Stimulated activated memory B cell treated with anti-CD40 and anti-IgM and Interleukin-4, amounts not matched to agents 10 μg/mL and 1 μg/mL and 100 μg/mL, for 72 hours (primary cell): ENCODE results near the gene COL1A2.
A peak's percentile ranks its signal among the peaks of the same experiment; 100 is the strongest.

ENCODE experiments used
- ATAC-seq: fragments of 150-1000 bp; cut with Tn5 transposase; 2 replicates; pipeline ENCODE4 v1.10.0; 2021
- H3K27ac Mint-ChIP-seq: one replicate; pipeline ENCODE4 v1.8.0; 2022; ENCODE audit warnings: mild to moderate bottlenecking, mixed read lengths
- H3K27me3 Mint-ChIP-seq: one replicate; pipeline ENCODE4 v1.8.0; 2022; ENCODE audit warnings: mixed read lengths
- H3K36me3 Mint-ChIP-seq: one replicate; pipeline ENCODE4 v1.8.0; 2022; ENCODE audit warnings: mixed read lengths
- H3K4me1 Mint-ChIP-seq: one replicate; pipeline ENCODE4 v1.8.0; 2022; ENCODE audit warnings: mixed read lengths
- H3K4me3 Mint-ChIP-seq: one replicate; pipeline ENCODE4 v1.8.0; 2022; ENCODE audit warnings: mild to moderate bottlenecking, moderate library complexity, mixed read lengths
- H3K9me3 Mint-ChIP-seq: one replicate; pipeline ENCODE4 v1.8.0; 2022; ENCODE audit warnings: mixed read lengths

COL1A2 gene

DNA sequence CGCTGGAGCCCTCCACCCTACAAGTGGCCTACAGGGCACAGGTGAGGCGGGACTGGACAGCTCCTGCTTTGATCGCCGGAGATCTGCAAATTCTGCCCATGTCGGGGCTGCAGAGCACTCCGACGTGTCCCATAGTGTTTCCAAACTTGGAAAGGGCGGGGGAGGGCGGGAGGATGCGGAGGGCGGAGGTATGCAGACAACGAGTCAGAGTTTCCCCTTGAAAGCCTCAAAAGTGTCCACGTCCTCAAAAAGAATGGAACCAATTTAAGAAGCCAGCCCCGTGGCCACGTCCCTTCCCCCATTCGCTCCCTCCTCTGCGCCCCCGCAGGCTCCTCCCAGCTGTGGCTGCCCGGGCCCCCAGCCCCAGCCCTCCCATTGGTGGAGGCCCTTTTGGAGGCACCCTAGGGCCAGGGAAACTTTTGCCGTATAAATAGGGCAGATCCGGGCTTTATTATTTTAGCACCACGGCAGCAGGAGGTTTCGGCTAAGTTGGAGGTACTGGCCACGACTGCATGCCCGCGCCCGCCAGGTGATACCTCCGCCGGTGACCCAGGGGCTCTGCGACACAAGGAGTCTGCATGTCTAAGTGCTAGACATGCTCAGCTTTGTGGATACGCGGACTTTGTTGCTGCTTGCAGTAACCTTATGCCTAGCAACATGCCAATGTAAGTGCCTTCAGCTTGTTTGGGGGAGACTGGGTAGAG lies at the start of gene COL1A2:
Gene COL1A2 (plus strand): TSS at position 459 of the 704 bp plus-strand sequence. CDS start 137 bp downstream, at position 596.
- no peaks in the 10 kb centered on the region for H3K9me3 Mint-ChIP-seq
- H3K36me3 Mint-ChIP-seq: no peaks in the 10 kb centered on the region
- peaks cover 19% of the 10 kb centered on the region for H3K4me1 Mint-ChIP-seq
- H3K27me3 Mint-ChIP-seq: no peaks in the 10 kb centered on the region
- H3K4me3 Mint-ChIP-seq: peak within 1 kb of the TSS; percentile 73
- ATAC-seq: peak; percentile 60
- H3K27ac Mint-ChIP-seq: peak within 1 kb of the TSS; percentile 20

DNA sequence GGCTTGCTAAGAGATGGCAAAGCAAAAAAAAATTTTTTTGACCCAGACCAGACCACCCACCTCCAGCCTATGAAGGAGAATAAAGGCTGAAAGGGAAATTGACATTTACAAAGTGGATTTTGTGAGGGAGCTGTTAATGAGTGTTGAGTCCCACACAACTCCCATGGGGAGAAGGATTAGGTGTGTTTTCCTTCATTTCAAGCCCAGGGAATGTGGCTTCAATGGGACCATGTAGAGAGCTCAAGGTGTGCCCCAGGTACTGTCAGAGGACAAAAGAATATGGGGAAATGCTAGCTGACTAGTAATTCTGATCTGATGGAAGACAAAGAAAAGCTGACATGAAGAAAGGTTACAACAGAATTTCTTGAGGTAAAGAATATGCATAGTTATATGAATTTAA lies 48.8 kb upstream of the COL1A2 start:
- no peaks in the 10 kb centered on the region for H3K36me3 Mint-ChIP-seq
- peaks cover 2% of the 10 kb centered on the region for H3K4me1 Mint-ChIP-seq
- ATAC-seq: no peak
- no peak overlapping the region for H3K27ac Mint-ChIP-seq
- H3K9me3 Mint-ChIP-seq: no peaks in the 10 kb centered on the region
- H3K4me3 Mint-ChIP-seq: no peak overlapping the region
- H3K27me3 Mint-ChIP-seq: peaks cover 21% of the 10 kb centered on the region

DNA sequence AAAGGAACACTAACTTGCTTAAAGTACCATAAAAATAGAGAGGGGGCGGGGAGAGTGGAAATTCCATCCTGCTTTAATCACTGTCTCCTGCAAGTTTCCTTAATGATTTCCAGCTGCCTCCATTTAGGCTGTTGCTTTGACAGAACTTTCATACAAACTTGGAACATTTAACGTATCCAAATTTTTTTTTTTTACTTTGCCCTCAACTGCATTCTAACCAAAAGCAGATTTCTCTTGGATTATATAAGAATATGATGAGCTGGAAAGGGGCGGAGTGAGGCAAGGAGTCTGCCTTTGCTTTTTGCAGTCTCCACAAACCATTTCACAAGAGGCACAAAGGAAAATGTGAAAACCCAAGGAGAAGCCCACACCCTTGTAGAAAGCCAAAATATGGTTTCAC lies 46.6 kb upstream of the COL1A2 start:
- peaks cover 24% of the 10 kb centered on the region for H3K4me1 Mint-ChIP-seq
- H3K27ac Mint-ChIP-seq: no peak overlapping the region
- peaks cover 19% of the 10 kb centered on the region for H3K27me3 Mint-ChIP-seq
- ATAC-seq: no peak
- no peaks in the 10 kb centered on the region for H3K36me3 Mint-ChIP-seq
- no peaks in the 10 kb centered on the region for H3K9me3 Mint-ChIP-seq
- no peak overlapping the region for H3K4me3 Mint-ChIP-seq

DNA sequence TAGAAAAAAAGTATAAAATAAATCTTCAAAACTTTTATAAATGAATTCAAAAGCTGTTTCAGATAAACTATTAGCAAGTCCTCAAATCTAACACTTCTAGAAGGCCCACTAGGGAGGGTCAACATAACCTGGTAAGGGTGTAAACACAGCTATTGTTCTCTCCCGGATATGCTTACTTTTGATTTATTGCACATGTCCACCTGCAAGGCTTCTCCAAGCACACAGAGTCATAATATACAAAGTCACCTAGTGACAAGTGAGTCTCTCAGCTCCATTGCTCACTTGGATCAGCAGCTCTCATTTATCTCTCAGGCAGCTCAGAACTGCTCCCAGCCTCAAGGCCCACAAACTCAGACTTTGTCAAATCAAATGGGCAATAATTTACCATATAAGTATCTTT lies 44.0 kb upstream of the COL1A2 start:
- H3K36me3 Mint-ChIP-seq: no peaks in the 10 kb centered on the region
- peaks cover 28% of the 10 kb centered on the region for H3K4me1 Mint-ChIP-seq
- H3K27ac Mint-ChIP-seq: no peak overlapping the region
- peaks cover 12% of the 10 kb centered on the region for H3K27me3 Mint-ChIP-seq
- H3K4me3 Mint-ChIP-seq: no peak overlapping the region
- no peak for ATAC-seq
- H3K9me3 Mint-ChIP-seq: peaks cover 3% of the 10 kb centered on the region

DNA sequence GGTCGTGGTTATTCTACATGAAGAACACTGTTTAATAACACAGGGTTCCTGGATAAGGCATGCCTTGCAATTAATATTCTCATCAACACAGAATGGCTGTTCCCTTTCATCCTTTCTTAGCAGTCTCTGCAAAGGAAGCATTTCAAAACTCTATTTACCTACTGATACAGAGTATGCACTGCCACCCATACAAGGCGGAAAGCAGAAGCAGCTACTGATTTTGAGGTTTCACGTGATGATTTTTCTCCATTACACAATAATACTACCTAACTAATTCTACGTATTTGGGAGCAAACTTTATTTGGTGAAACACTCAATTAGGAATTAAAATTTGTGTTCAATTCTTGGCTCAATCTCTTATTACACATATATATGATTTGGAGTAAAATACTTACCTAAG lies 43.0 kb upstream of the COL1A2 start:
- ATAC-seq: peak; percentile 81
- Mint-ChIP-seq H3K4me1 (peaks cover 28% of the 10 kb centered on the region), H3K9me3 (peaks cover 3% of the 10 kb centered on the region), H3K27me3 (peaks cover 12% of the 10 kb centered on the region), H3K27ac (no peak overlapping the region), H3K36me3 (no peaks in the 10 kb centered on the region), H3K4me3 (no peak overlapping the region)

DNA sequence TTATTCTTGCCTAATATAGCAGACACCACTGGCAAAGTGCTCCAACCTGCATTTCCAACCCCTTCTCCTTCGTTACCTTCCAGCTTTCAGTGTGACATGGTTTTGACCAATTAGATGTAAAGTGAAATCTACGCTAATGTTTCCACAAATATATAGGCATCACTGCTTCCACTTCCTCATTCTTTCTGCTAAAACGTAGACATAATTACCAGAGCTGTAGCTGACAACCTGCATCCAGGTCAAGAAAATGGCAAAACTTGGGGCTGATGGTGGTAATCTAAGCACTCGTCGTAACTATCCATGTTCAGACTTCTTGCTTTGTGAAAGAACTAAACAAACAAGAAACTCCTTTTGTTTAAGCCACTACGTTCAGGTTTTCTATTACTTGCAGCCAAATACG lies 41.8 kb upstream of the COL1A2 start:
- Mint-ChIP-seq H3K9me3 (peaks cover 3% of the 10 kb centered on the region), H3K27me3 (no peaks in the 10 kb centered on the region), H3K4me1 (peaks cover 28% of the 10 kb centered on the region), H3K27ac (peak overlapping the region; percentile 69), H3K36me3 (no peaks in the 10 kb centered on the region), H3K4me3 (peak overlapping the region; percentile 53)
- peak; percentile 65 for ATAC-seq

DNA sequence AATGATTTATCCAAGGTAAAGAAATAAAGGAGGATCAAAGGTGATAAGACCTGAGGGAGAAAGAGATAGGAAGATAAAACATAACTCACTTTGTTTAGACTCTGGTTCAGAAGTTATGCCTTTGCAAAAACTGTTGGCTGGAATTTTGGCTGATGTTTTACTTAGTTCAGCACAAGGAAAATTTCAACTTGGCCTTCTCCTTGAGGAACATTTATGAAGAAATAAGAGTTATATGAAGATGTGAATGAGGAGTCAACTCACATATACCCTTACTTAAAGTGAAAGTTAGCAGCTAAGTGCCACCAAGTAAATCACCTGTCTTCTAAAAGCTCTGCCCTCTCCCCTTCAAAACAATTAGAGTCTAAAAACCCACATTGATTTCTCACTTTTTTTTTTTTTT lies 39.7 kb upstream of the COL1A2 start:
- Mint-ChIP-seq H3K9me3 (peaks cover 3% of the 10 kb centered on the region), H3K27me3 (no peaks in the 10 kb centered on the region), H3K27ac (no peak overlapping the region), H3K4me3 (no peak overlapping the region), H3K4me1 (peaks cover 28% of the 10 kb centered on the region), H3K36me3 (no peaks in the 10 kb centered on the region)
- no peak for ATAC-seq

DNA sequence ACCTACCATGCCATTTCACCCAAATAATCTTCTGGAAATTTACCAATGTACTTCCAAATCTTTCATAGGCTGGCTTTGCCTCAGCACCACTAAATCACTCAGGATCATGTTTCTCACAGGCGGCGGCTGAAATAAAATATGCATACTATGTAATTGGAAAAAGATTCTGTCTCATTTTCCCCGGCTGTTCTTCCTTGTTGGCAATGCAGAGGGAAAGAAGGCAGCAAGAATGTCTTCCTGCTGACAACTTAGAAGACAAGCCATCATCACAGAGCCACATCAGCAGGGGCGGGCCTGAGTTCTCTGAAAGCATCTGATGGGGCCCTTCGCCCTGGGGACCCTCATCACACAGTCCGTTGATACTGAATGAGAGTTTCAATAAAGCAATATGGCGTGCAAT lies 39.2 kb upstream of the COL1A2 start:
- no peaks in the 10 kb centered on the region for H3K27me3 Mint-ChIP-seq
- H3K4me3 Mint-ChIP-seq: no peak overlapping the region
- H3K4me1 Mint-ChIP-seq: peaks cover 28% of the 10 kb centered on the region
- no peak for ATAC-seq
- H3K9me3 Mint-ChIP-seq: peaks cover 3% of the 10 kb centered on the region
- no peak overlapping the region for H3K27ac Mint-ChIP-seq
- H3K36me3 Mint-ChIP-seq: no peaks in the 10 kb centered on the region

DNA sequence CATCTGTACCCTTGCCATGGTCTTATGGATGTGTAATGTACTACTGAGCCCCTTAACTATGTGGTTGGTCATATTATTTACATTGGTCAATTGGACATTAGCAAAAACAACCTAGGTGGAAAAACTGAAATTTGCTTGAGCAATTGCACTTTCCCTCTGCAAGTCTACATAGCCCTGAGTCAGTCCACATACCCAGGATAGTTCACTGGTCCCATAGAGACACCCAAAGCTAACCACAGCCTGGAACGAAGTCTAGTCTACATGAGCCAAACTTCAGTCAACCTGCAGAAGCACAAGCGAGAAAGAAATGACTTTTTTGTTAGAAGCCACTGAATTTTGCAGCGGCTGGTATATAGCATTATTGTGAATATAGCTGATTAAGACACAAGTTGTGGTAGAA lies 37.6 kb upstream of the COL1A2 start:
- Mint-ChIP-seq H3K4me3 (no peak overlapping the region), H3K27ac (no peak overlapping the region), H3K27me3 (no peaks in the 10 kb centered on the region), H3K4me1 (peaks cover 14% of the 10 kb centered on the region), H3K36me3 (no peaks in the 10 kb centered on the region), H3K9me3 (peaks cover 3% of the 10 kb centered on the region)
- no peak for ATAC-seq

DNA sequence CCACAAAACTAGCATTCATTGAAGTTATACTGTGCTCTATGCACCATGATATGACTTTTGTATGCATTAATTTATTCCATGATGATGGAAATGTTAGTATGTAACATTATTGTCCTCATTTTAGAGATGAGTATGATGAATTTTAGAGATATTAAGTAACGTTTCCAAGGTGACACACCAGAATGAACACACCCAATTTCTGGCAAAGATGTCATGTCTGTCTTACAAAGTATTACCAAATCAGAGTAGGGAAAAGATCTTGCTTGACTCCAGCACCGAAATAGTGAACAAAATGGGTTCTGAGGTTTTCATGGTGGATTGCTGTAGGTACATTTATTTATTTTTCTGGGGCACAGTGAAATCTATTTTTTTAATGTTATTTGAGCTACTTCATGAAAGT lies 33.8 kb upstream of the COL1A2 start:
- Mint-ChIP-seq H3K27me3 (no peaks in the 10 kb centered on the region), H3K36me3 (no peaks in the 10 kb centered on the region), H3K9me3 (peaks cover 4% of the 10 kb centered on the region), H3K27ac (no peak overlapping the region), H3K4me3 (no peak overlapping the region), H3K4me1 (no peaks in the 10 kb centered on the region)
- ATAC-seq: no peak

DNA sequence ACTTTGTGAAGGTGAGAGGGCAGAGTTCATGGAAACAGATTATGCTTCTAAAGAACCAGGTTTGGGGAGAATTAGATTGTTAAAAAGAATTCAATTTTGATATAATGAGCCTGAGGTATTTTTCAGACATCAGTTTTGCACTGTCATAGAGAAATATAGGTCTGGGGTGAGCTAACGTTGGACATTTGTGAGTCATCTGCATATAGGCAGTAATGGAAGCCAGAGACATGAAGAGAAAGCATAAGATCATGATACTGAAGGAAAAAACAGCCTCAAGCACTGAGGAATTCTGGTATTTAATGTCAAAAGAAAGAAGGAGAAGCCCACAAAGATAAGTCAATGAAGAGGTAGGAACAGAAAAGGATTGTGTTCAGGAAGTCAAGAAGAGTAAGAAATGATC lies 32.4 kb upstream of the COL1A2 start:
- no peak overlapping the region for H3K27ac Mint-ChIP-seq
- no peak overlapping the region for H3K4me3 Mint-ChIP-seq
- ATAC-seq: no peak
- H3K4me1 Mint-ChIP-seq: no peaks in the 10 kb centered on the region
- H3K27me3 Mint-ChIP-seq: no peaks in the 10 kb centered on the region
- H3K36me3 Mint-ChIP-seq: no peaks in the 10 kb centered on the region
- H3K9me3 Mint-ChIP-seq: peaks cover 4% of the 10 kb centered on the region

DNA sequence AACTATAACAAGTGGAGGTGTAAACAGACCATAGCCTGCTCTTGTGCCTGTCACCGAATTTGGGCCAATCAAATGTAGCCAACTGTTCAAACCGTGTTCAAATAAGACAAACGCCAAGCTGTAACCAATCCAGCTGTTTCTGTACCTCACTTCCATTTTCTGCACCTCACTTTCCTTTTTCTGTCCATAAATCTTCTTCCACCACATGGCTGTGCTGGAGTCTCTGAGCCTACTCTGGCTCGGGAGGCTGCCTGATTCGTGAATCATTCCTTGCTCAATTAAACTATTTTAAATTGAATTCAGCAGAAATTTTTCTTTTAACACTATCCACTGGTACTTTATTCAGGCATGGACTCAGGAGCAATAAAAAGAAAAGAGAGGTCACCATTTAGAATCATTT lies 29.9 kb upstream of the COL1A2 start:
- Mint-ChIP-seq H3K4me3 (no peak overlapping the region), H3K27me3 (no peaks in the 10 kb centered on the region), H3K36me3 (no peaks in the 10 kb centered on the region), H3K27ac (no peak overlapping the region), H3K4me1 (no peaks in the 10 kb centered on the region), H3K9me3 (peaks cover 4% of the 10 kb centered on the region)
- ATAC-seq: no peak

DNA sequence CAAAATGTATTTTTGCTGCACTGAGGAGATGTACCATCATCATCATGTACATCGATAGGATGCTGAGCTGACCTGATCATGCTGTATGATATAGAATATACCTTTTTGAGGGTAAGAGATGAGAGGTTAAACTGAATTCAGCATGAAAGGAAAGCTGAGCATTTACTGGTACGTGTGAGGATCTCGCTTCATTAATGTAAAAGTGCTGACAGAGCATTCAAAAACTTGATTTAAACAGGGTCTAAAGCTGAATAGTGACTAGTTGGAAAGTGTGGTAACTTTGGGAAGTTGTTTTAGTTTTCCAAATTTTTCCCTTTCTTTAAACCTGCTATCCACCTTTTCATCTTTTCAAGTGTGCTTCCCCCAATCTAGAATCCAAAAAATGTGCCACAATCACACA lies 28.5 kb upstream of the COL1A2 start:
- Mint-ChIP-seq H3K36me3 (no peaks in the 10 kb centered on the region), H3K27me3 (no peaks in the 10 kb centered on the region), H3K9me3 (peaks cover 4% of the 10 kb centered on the region), H3K4me1 (no peaks in the 10 kb centered on the region), H3K27ac (no peak overlapping the region), H3K4me3 (no peak overlapping the region)
- ATAC-seq: no peak

DNA sequence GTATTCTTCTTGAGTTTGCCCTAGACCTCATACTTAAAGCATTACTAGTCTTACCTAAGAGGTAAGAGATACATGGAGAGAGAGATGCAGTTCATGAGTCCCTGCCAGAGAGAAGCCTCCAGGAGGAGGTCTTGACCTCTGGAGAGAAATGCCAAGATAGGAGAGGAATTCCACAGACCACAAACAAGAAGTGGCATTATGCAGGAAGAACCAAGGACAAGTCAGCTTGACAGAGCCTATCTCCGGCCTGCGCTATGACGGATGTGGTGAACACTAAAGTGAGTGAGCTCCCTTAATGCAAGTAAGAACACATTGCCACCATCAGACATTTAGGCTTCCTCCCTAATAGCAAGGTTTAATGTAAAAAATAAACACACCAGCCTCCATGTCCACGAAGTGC lies 27.9 kb upstream of the COL1A2 start:
- H3K27me3 Mint-ChIP-seq: no peaks in the 10 kb centered on the region
- H3K27ac Mint-ChIP-seq: no peak overlapping the region
- H3K4me3 Mint-ChIP-seq: no peak overlapping the region
- peaks cover 4% of the 10 kb centered on the region for H3K9me3 Mint-ChIP-seq
- H3K36me3 Mint-ChIP-seq: no peaks in the 10 kb centered on the region
- ATAC-seq: no peak
- H3K4me1 Mint-ChIP-seq: no peaks in the 10 kb centered on the region

DNA sequence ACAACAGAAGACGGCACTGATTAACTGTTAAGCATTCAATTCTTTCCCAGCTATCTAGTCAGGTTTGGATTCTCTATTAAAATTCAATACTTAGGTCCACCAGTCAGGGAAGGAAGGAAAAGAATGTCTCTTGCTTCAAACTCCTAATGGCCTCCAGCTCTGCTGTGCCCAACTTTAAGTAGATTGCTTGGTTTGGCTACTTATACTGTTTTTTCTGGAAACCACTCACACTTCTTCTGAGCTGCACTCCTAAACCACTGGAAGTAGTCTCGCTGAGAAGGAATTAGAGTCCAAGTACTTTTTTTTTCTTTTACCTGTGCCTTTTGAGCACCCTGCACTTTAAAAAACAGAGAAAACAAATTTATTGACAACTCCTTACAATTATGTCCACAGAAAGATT lies 26.7 kb upstream of the COL1A2 start:
- Mint-ChIP-seq H3K4me3 (no peak overlapping the region), H3K27ac (no peak overlapping the region), H3K9me3 (no peaks in the 10 kb centered on the region), H3K36me3 (no peaks in the 10 kb centered on the region), H3K27me3 (no peaks in the 10 kb centered on the region), H3K4me1 (no peaks in the 10 kb centered on the region)
- no peak for ATAC-seq

DNA sequence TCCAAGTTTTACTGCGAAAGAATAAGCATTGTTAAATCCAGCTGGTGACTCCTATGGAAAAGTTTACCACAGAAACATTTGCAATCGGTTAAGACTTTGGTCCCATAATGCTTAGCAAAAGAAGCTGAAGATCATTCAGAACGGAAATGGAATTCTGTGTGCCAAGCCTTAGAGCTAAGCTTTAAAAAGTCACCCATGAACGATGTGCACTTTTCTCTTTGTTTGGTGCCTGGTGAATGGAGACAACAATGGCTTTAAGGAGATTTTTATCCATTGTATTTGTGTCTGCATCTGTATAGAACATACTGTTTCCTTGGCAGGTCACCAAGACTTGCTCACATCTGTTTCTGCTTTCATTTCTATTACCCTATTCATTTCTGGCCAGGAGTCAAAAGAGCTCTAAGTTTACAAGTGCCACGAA lies 26.3 kb upstream of the COL1A2 start:
- H3K4me3 Mint-ChIP-seq: no peak overlapping the region
- H3K9me3 Mint-ChIP-seq: no peaks in the 10 kb centered on the region
- no peaks in the 10 kb centered on the region for H3K4me1 Mint-ChIP-seq
- H3K27ac Mint-ChIP-seq: no peak overlapping the region
- no peaks in the 10 kb centered on the region for H3K36me3 Mint-ChIP-seq
- H3K27me3 Mint-ChIP-seq: no peaks in the 10 kb centered on the region
- no peak for ATAC-seq

DNA sequence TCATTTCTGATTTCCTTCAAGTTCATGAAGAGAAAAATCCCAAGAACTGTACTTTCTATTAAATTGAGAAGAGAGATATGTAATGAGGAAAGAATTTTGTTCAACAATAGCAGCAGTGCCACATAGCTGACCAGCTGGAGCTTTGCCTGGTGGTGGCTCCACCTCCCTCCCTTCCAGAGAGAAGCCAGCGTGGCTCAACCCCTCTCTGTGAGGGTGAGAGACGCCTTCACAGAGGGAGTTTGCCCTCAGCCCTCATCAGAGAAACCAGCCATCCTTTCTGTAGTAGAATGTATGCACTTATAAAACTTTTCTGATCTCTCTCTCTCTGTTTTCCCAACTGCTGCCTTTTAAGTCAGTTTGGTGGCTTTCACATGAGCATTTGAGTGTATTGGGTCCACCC lies 20.5 kb upstream of the COL1A2 start:
- Mint-ChIP-seq H3K27ac (no peak overlapping the region), H3K4me1 (no peaks in the 10 kb centered on the region), H3K36me3 (no peaks in the 10 kb centered on the region), H3K27me3 (no peaks in the 10 kb centered on the region), H3K4me3 (no peak overlapping the region), H3K9me3 (no peaks in the 10 kb centered on the region)
- no peak for ATAC-seq
